ENCODE data around the gene ALKBH3. TPM values are rescaled to one million over a fixed set of nuclear protein-coding genes. Genes with fewer than 3 reads are reported as not detected.
A peak's percentile ranks its signal among the peaks of the same experiment; 100 is the strongest.

Gene ALKBH3
- total RNA-seq, 4 donors from 2014 or later: 17.4 to 38.2 (median 24.6) TPM

DNA sequence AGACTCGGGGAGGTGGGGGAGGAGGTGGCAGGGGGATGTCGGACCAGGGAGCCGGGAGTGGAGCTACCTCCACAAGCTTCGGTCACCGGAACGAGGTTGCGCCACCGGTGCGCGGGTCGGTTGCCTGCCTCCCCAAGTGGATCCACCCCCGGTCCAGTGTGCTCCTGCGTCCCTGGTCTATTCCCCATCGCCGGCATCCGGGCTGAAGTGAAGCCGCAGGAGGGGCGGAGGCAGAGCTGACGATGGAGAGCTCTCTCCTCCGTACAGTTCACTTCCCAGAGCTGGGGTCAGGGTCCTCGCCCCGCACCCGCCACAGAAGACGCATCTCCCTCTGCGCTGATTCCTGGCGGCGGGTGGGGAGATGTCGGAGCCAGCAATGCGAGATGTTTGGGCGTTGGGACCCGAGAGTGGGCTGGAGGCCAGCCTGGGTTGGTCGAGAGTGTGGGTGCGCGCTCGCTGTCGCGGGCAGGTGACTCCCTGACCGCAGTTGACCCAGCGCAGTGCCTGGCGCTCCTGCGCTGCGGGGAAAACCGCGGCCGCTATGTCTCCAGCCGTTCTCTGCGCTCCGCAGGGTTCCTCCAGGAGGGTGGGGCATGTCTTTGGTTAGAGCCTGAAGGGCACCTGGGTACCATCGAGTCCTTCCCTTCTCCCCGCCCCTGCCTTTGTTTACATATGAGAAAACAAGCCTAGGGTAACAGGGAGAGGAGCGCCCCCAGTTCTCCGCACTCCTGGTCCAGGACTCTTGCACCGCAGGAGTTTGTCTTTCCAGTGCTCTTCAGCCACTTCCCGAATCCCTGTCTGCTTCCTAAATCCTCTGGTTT, 63.5 kb downstream of the ALKBH3 start:
- Histone ChIP-seq H3K4me3 (peak overlapping the region; percentile 63 to 78 (median 75)), H3K4me1 (peaks cover 23 to 35% (median 34%) of the 10 kb centered on the region in 4 donors), H3K27ac (replicated peaks in 1 of 4) (peak overlapping the region; percentile 86 to 93 (median 89)), H3K9me3 (no peaks in the 10 kb centered on the region), H3K36me3 (no peaks in the 10 kb centered on the region), H3K27me3 (peaks cover 0 to 13% (median 0%) of the 10 kb centered on the region in 4 donors)
- no peak for DNase-seq (ENCODE audit: extremely low spot score)
- no peak for TF ChIP-seq EP300 (IDR thresholded peaks at IDR 0.05)
- peak; percentile 21 for TF ChIP-seq POLR2A (IDR thresholded peaks at IDR 0.05; ENCODE audit: low read depth)
- WGBS: 3% methylated on average over 19 of the region's 54 CpGs
- intact Hi-C loops (cut with DNase I): no loop called here

- intact Hi-C loops (cut with DNase I): loop anchor here (1.0 to 5.0 kb wide), 2 partner anchors 38 to 54 kb away; no protein-coding TSS in a partner anchor
- H3K27ac ChIP-seq (replicated peaks in 1 of 4): peak overlapping the region; percentile 86 to 93 (median 89)
- peak overlapping the region; percentile 63 to 78 (median 75) for H3K4me3 ChIP-seq
- peaks cover 0 to 13% (median 0%) of the 10 kb centered on the region in 4 donors for H3K27me3 ChIP-seq
- H3K9me3 ChIP-seq: no peaks in the 10 kb centered on the region
- no peaks in the 10 kb centered on the region for H3K36me3 ChIP-seq
- no peak for TF ChIP-seq POLR2A (IDR thresholded peaks at IDR 0.05; ENCODE audit: low read depth)
- peak in 1 of 2 donors; percentile 29 for TF ChIP-seq POLR2AphosphoS5 (IDR thresholded peaks at IDR 0.05)
- TF ChIP-seq, protein P1, sequence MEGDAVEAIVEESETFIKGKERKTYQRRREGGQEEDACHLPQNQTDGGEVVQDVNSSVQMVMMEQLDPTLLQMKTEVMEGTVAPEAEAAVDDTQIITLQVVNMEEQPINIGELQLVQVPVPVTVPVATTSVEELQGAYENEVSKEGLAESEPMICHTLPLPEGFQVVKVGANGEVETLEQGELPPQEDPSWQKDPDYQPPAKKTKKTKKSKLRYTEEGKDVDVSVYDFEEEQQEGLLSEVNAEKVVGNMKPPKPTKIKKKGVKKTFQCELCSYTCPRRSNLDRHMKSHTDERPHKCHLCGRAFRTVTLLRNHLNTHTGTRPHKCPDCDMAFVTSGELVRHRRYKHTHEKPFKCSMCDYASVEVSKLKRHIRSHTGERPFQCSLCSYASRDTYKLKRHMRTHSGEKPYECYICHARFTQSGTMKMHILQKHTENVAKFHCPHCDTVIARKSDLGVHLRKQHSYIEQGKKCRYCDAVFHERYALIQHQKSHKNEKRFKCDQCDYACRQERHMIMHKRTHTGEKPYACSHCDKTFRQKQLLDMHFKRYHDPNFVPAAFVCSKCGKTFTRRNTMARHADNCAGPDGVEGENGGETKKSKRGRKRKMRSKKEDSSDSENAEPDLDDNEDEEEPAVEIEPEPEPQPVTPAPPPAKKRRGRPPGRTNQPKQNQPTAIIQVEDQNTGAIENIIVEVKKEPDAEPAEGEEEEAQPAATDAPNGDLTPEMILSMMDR (IDR thresholded peaks at IDR 0.05): peak; percentile 79 to 89 (median 85)
- no peak for TF ChIP-seq EP300 (IDR thresholded peaks at IDR 0.05)
- no peak for DNase-seq (ENCODE audit: extremely low spot score)
- H3K4me1 ChIP-seq: peaks cover 23 to 35% (median 34%) of the 10 kb centered on the region in 4 donors
- WGBS: 9% methylated on average over 15 of the region's 16 CpGs
These were observed 64.2 kb downstream of the ALKBH3 start for GRCh38 chr11:43944761-43945311.

DNA sequence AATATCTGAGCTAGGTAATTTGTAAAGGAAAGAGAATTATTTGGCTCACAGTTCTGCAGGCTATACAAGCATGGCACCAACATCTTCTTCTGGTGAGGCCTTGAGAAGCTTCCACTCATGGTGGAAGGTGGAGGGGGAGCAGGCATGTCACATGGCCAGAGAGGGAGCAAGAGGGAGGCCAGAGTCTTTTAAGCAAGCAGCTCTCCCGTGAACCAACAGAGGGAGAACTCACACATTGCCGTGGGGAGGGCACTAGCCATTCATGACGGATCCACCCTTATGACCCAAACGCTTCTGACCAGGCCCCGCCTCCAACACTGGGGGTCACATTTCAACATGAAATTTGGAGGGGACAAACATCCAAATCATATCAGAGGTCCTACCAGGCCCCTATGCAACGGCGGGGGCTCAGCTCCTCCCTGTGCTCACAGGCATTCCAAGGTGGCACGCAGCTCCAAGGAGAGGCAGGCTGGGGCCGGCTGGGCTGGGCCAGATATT, 66.4 kb downstream of the ALKBH3 start:
- H3K27me3 ChIP-seq: peaks cover 0 to 13% (median 0%) of the 10 kb centered on the region in 4 donors
- 81% methylated on average over 5 of the region's 9 CpGs for WGBS
- H3K36me3 ChIP-seq: no peaks in the 10 kb centered on the region
- intact Hi-C loops (cut with DNase I): loop anchor here (2.0 to 5.0 kb wide), 2 partner anchors 40 to 92 kb away; no protein-coding TSS in a partner anchor
- H3K4me3 ChIP-seq: no peak overlapping the region
- H3K27ac ChIP-seq (replicated peaks in 1 of 4): peak overlapping the region in 1 of 4 donors; percentile 10
- TF ChIP-seq, protein P1 (IDR thresholded peaks at IDR 0.05): peak in 2 of 3 experiments; percentile 15 to 37
- TF ChIP-seq POLR2A (IDR thresholded peaks at IDR 0.05; ENCODE audit: low read depth) (no peak), EP300 (IDR thresholded peaks at IDR 0.05) (no peak), POLR2AphosphoS5 (IDR thresholded peaks at IDR 0.05) (peak in 1 of 2 donors; percentile 23)
- H3K4me1 ChIP-seq: peaks cover 23 to 28% (median 28%) of the 10 kb centered on the region in 4 donors
- DNase-seq (ENCODE audit: extremely low spot score): no peak
- H3K9me3 ChIP-seq: no peaks in the 10 kb centered on the region

DNA sequence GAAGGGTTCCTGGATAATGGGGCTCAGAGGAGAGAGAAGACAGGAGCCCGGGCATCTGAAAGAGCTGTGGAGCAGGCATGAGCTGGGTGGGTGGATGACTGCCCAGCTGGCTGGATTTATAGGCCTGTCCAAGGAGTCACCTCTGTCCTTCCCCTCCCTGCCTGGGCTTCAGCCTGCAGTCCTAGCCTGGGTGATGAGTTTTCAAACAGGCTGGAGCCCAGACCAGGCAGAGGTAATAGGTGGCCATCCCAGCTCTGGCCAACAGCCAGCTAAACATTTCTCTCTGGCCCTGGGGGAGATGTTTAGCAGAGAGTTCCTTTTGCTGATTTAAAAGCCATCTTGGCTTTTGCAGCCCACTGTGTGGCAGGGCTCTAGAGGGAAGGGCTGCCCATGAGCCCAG, 67.2 kb downstream of the ALKBH3 start:
- DNase-seq (ENCODE audit: extremely low spot score): no peak
- Histone ChIP-seq H3K9me3 (no peaks in the 10 kb centered on the region), H3K27me3 (peaks cover 0 to 13% (median 0%) of the 10 kb centered on the region in 4 donors), H3K4me3 (no peak overlapping the region), H3K4me1 (peaks cover 23 to 25% (median 25%) of the 10 kb centered on the region in 4 donors), H3K27ac (replicated peaks in 1 of 4) (no peak overlapping the region), H3K36me3 (no peaks in the 10 kb centered on the region)
- intact Hi-C loops (cut with DNase I): loop anchor here (2.0 to 5.0 kb wide), 2 partner anchors 41 to 91 kb away; no protein-coding TSS in a partner anchor
- TF ChIP-seq POLR2A (IDR thresholded peaks at IDR 0.05; ENCODE audit: low read depth) (no peak), POLR2AphosphoS5 (IDR thresholded peaks at IDR 0.05) (no peak), EP300 (IDR thresholded peaks at IDR 0.05) (no peak)
- TF ChIP-seq, protein P1 (IDR thresholded peaks at IDR 0.05): no peak
- 86% methylated on average over 1 of the region's 1 CpG for WGBS

All from esophagus muscularis mucosa (tissue), 4 donors.